NCI-H2227 (cell line): Measurements from ENCODE around the gene GRB7.
"Not testable (repeated sequence)": the region's sequence is repeated elsewhere in the genome, so short reads cannot be mapped to it uniquely, and the experiment has no call there.

Source experiments
- DNase-seq: peaks from one replicate; lab custom pipeline; 2025; ENCODE audit not compliant: unreplicated experiment; lab: John Stamatoyannopoulos, UW

GRB7 gene

DNA sequence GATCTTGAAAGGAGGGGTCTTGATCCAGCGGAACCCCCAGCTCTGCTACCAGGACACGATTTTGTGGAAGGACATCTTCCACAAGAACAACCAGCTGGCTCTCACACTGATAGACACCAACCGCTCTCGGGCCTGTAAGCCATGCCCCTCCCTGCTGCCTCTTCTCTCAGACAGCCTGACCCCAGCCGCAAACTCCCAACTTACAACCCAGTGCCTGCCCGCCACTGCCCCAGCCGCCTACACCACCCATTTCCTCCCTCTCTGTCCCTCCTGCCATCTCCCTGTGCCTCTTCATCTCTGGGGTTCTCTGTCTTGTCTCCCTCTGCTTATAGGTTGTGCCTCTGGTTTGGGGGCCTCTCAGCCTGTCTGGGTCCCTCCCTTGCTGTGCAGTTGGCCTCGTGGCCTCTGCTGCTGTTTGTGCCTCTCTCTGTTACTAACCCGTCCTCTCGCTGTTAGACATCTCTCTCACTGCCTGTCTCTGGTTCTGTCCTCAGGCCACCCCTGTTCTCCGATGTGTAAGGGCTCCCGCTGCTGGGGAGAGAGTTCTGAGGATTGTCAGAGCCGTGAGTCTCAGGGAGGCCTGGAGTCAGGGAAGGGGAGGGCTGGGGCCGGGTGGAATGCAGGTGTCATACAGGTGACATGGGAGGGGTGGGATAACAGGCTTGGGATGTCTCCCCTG lies 28.3 kb upstream of the GRB7 start:
- no peak for DNase-seq

GRCh38 chr17:39709998-39710964 lies 27.5 kb upstream of the GRB7 start:
- no peak for DNase-seq

DNA sequence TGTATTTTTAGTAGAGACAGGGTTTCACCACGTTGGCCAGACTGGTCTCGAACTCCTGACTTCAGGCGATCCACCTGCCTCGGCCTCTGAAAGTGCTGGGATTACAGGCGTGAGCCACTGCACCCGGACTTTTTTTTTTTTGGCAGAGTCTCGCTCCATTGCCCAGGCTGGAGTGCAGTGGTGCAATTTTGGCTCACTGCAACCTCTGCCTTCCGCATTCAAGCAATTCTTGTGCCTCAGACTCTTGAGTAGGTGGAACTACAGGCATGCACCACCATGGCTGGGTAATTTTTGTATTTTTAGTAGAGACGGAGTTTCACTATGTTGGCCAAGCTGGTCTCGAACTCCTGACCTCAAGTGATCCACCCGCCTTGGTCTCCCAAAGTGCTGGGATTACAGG lies 26.7 kb upstream of the GRB7 start:
- not testable (repeated sequence) for DNase-seq

DNA sequence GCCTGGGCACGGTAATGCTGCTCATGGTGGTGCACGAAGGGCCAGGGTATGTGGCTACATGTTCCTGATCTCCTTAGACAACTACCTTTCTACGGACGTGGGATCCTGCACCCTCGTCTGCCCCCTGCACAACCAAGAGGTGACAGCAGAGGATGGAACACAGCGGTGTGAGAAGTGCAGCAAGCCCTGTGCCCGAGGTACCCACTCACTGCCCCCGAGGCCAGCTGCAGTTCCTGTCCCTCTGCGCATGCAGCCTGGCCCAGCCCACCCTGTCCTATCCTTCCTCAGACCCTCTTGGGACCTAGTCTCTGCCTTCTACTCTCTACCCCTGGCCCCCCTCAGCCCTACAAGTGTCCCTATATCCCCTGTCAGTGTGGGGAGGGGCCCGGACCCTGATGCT lies 25.9 kb upstream of the GRB7 start:
- no peak for DNase-seq

DNA sequence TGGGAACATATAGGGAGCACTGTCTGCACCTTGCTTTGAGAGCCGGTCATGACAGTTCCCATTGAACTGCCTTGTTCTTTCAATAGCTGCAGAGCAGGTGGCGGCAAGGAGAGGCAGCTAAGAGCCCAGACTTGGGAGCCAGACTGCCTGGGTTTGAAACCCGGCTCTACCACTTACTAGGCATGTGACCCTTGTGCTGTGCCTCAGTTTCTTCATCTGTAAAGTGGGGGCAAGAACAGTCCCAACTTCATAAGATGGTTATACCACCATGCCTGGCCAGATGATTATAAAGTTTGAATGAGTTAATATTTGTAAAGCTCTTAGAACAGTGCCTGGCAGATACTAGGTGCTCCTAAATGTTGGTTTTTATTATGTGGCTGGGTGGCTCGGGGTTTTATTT lies 23.5 kb upstream of the GRB7 start:
- DNase-seq = no peak

- DNase-seq = no peak
These were observed 22.2 kb upstream of the GRB7 start for GRCh38 chr17:39715375-39716072.

DNA sequence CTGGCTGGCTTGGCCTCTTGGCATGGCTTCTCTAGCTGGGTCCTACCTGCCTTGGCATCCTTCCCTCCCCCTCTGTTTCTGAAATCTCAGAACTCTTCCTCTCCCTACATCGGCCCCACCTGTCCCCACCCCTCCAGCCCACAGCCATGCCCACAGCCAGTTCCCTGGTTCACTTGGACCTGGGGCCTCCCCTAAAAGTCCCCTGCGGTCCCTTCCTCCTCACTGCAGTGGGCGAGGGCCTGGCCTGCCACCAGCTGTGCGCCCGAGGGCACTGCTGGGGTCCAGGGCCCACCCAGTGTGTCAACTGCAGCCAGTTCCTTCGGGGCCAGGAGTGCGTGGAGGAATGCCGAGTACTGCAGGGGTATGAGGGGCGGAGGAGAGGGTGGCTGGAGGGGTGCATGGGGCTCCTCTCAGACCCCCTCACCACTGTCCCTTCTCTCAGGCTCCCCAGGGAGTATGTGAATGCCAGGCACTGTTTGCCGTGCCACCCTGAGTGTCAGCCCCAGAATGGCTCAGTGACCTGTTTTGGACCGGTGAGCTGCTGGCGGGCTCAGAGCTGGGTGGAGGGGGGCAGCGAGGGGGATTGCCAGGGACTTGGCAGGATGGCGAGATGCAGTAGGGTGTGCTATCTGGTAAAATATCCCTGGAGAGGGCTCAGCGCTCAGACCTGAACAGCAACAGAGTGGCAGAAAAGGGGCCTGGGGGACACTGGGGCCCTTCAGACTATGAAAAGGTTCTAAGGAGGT lies 21.5 kb upstream of the GRB7 start:
- no peak for DNase-seq

GRCh38 chr17:39716879-39717536 lies 20.7 kb upstream of the GRB7 start:
- DNase-seq = no peak

DNA sequence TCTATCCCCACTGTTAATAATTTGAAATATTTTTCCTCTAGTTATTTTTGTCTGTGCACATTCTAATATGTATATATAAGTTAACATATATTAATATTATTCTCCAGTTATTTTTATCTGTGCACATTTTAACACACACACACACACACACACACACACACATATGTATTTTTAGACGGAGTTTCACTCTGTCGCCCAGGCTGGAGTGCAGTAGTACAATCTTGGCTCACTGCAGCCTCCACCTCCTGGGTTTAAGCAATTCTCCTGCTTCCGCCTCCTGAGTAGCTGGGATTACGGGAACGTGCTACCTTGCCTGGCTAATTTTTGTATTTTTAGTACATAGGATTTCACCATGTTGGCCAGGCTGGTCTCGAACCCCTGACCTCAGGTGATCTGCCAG lies 20.1 kb upstream of the GRB7 start:
- DNase-seq = no peak

DNA sequence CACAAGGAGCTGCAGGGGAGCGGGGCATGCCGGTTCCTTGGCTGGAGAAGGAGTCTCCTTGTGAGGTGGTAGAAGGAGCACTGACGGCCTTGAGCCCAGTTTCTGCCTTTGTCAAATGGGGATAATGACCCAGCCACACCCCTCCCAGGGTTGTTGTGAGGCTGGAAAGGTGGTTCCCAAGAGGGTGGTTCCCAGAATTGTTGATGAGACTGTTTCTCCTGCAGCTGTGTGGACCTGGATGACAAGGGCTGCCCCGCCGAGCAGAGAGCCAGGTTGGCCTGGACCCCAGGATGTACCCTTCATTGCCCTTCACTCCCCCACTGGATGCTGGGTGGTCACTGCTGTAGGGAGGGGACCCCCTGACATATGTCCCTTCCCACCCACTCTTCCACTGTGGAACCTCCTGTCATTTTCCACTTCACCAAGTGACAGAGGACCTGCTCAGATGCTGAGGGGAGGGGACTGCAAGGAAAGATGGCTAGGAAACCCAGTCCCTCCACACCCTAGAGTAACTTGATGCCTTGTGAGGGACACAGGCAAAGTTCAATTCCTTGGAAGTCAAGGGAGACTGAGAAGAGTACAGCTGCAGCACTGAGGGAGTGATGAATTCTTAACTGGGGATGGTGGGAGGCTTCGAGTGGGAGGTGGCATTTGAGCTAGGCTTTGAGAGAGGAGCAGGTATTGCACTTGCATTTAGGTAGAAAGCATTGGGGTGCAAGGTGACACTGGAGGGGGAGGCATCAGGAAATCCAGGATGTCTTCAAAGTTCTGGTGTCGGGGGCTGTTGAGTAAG lies 18.0 kb upstream of the GRB7 start:
- no peak for DNase-seq

DNA sequence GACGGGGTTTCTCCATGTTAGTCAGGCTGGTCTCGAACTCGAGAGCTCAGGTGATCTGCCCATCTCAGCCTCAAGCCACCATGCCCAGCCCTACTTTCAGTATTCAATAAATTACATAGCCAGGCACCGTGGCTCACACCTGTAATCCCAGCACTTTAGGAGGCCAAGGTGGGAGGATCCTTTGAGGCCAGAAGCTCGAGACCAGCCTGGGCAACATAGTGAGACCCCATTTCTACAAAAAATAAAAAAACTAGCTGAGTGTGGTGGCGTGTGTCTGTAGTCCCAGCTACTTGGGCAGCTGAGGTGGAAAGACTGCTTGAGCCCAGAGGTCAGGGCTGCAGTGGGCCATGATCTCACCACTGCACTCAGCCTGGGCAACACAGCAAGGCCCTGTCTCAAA lies 15.6 kb upstream of the GRB7 start:
- no peak for DNase-seq

DNA sequence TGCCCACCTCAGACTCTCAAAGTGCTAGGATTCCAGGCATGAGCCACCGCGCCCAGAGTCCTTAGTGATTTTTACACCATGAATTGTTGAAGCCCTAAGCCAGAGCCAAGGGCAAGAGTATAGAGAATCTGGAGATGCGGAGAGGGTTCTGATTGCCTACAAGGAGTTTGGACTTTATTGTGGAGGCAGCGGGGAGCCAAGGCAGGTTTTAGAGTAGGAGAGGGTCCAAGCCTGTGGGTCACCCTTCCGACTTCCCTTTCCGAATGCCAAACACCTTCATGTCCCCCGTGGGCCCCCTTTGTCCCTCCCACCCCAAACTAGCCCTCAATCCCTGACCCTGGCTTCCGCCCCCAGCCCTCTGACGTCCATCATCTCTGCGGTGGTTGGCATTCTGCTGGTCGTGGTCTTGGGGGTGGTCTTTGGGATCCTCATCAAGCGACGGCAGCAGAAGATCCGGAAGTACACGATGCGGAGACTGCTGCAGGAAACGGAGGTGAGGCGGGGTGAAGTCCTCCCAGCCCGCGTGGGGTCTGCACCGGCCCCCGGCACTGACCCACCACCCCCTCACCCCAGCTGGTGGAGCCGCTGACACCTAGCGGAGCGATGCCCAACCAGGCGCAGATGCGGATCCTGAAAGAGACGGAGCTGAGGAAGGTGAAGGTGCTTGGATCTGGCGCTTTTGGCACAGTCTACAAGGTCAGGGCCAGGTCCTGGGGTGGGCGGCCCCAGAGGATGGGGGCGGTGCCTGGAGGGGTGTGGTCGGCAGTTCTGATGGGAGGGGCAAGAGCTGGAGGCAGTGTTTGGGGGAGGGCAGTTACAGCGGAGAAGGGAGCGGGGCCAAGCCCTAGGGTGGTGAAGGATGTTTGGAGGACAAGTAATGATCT lies 14.5 kb upstream of the GRB7 start:
- DNase-seq = no peak

DNA sequence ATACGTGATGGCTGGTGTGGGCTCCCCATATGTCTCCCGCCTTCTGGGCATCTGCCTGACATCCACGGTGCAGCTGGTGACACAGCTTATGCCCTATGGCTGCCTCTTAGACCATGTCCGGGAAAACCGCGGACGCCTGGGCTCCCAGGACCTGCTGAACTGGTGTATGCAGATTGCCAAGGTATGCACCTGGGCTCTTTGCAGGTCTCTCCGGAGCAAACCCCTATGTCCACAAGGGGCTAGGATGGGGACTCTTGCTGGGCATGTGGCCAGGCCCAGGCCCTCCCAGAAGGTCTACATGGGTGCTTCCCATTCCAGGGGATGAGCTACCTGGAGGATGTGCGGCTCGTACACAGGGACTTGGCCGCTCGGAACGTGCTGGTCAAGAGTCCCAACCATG lies 13.0 kb upstream of the GRB7 start:
- DNase-seq = no peak

- DNase-seq = not testable (repeated sequence)
These were observed 11.8 kb upstream of the GRB7 start for GRCh38 chr17:39725923-39726322.

GRCh38 chr17:39726617-39727016 lies 11.1 kb upstream of the GRB7 start:
- DNase-seq = no peak

GRCh38 chr17:39727556-39727955 lies 10.2 kb upstream of the GRB7 start:
- no peak for DNase-seq

GRCh38 chr17:39729280-39729851 lies 8.4 kb upstream of the GRB7 start:
- DNase-seq = no peak
